Ovary (tissue), 9 donors: Measurements from ENCODE around the gene FAM163B. TPM values are rescaled to one million over a fixed set of nuclear protein-coding genes. Genes with fewer than 3 reads are reported as not detected.

Source experiments
- DNase-seq, 5 donors: peaks; one replicate each; pipeline ENCODE4 v3.0.0-alpha.2; 2019 to 2020
- H3K27ac ChIP-seq, 2 donors: fragments of 200-600 bp; one replicate each; pipeline versions ENCODE4 v1.5.1 to v1.8.0; 2019 to 2022
- H3K27me3 ChIP-seq: fragments of 200-600 bp; one replicate; pipeline ENCODE4 v1.8.0; 2022
- H3K36me3 ChIP-seq: fragments of 200-600 bp; sonication (generic); one replicate; pipeline ENCODE4 v1.5.1; 2019
- H3K4me1 ChIP-seq: one replicate; pipeline ENCODE4 v1.8.1; 2013; ENCODE audit warnings: mild to moderate bottlenecking, moderate library complexity; ENCODE audit not compliant: insufficient read depth
- H3K4me3 ChIP-seq: fragments of 200-600 bp; sonication (generic); one replicate; pipeline ENCODE4 v1.5.1; 2017
- H3K9me3 ChIP-seq, 2 donors: fragments of 200-600 bp in 1 of 2; sonication (generic) in 1 of 2; one replicate each; pipeline versions ENCODE4 v1.5.1 to v1.8.1; 2013 to 2019; ENCODE audit warnings: mild to moderate bottlenecking in 1 of 2, moderate library complexity in 1 of 2
- CTCF ChIP-seq, 3 donors: fragments of 450-650 bp in 2 of 3; fragments of 200-600 bp in 1 of 3; IDR thresholded peaks; one replicate each; pipeline versions ENCODE4 v1.5.1 to v1.8.0; 2016 to 2022; ENCODE audit warnings: antibody characterized with exemption in 3 of 3, mild to moderate bottlenecking in 1 of 3
- EP300 ChIP-seq: sonication (generic); formaldehyde crosslinking; IDR thresholded peaks from one replicate; pipeline ENCODE4 v1.6.1; 2017; ENCODE audit warnings: antibody characterized with exemption
- POLR2A ChIP-seq: fragments of 450-650 bp; IDR thresholded peaks from one replicate; pipeline ENCODE4 v1.6.1; 2017; ENCODE audit warnings: antibody characterized with exemption, mild to moderate bottlenecking, moderate library complexity
- WGBS, 3 donors: extraction: QIAGEN DNeasy Blood & Tissue Kit in 1 of 3; methylation state at CpG; one replicate each; pipeline versions ENCODE4 v1.1.5 to v1.1.7; 2013 to 2017; 5-methylcytosine and 5-hydroxymethylcytosine counted together
- intact Hi-C, 4 donors: fragments of 100-400 bp; cut with DNase I; formaldehyde crosslinking; loops; one replicate each; pipeline versions ENCODE4 v1.11.0 to v1.15.1; 2022 to 2023
- polyA plus RNA-seq, 2 donors: library from polyadenylated mRNA; stranded (reverse); fragments of 200-250 nt in 1 of 2; fragments of 350-450 nt in 1 of 2; fragmentation: Illumina TruSeq in 1 of 2; extraction: RNeasy Lipid Tissue Mini Kit (QIAGEN cat#74804) in 1 of 2; gene quantifications; one replicate each; pipeline ENCODE4 v1.2.3, GENCODE V29; 2013 to 2014
- total RNA-seq, 7 donors: library from RNA; depleted of rRNA in 2 of 7; stranded (reverse); fragments of >200 nt in 2 of 7; fragmentation: NEBNext Ultra II Directional in 3 of 7; extraction: Animal tissue kit (Norgen Biotek cat#: 25700) in 3 of 7; gene quantifications; one replicate each; pipeline versions ENCODE4 v1.1.0 to v1.2.4, GENCODE V29; 2016 to 2023
- donor health status: DM: no; HTN: no; CAD: no; lungs with moderate emphysema.
- donor health status: DM: no; HTN: no; CAD: no.
- donor health status: Bipolar disorder and iron deficiency.
- donor health status: DM: yes; HTN: yes; CAD: no.
- donor health status: DM: no; HTN: no; CAD: no.
- donor health status: DM: yes; HTN: yes; CAD: no.

FAM163B gene
- total and polyA plus RNA-seq, 9 donors: 0.21 to 0.30 TPM; not detected in 7

DNA sequence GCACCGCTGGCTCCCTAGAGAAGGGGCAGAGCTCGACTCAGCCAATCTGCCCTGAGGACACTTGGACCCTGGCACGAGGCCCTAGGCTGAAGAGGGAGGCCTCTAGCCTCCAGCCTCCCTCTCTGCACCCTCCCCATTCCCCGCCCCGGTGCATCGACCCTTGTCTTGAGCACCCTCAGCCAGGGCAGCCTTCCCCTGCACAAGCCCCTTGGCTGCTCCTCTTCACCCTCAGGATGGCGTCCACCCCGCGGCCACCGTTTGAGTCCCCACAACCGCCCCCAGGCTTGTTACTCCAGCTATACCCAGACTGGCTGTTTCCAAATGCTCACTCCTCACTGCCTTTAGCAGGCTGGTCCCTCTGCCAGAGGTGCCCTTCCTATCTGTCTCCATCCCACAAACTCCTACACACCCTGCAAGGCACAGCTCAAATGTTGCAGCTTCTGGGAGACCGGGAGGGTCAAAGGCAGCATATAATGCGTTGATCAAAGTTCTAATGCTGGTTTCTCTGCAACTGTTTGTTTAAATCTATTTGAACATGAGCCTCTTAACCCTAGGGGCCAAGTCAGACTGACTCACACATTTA lies 6.5 kb upstream of the FAM163B start:
- TF ChIP-seq EP300 (no peak), CTCF (IDR thresholded peaks at IDR 0.05) (no peak), POLR2A (no peak)
- H3K27me3 ChIP-seq: no peaks in the 10 kb centered on the region
- no peak overlapping the region for H3K4me3 ChIP-seq
- H3K9me3 ChIP-seq: no peaks in the 10 kb centered on the region
- H3K4me1 ChIP-seq: no peaks in the 10 kb centered on the region
- no peaks in the 10 kb centered on the region for H3K36me3 ChIP-seq
- WGBS, 3 donors: 56 to 78% (median 76%) methylated on average over 13 of the region's 13 CpGs
- H3K27ac ChIP-seq: no peak overlapping the region
- intact Hi-C loops: no loop called here
- no peak for DNase-seq

- no peaks in the 10 kb centered on the region for H3K4me1 ChIP-seq
- intact Hi-C loops: no loop called here
- H3K4me3 ChIP-seq: no peak overlapping the region
- no peaks in the 10 kb centered on the region for H3K9me3 ChIP-seq
- no peaks in the 10 kb centered on the region for H3K36me3 ChIP-seq
- 34 to 47% (median 38%) methylated on average over 16 of the region's 16 CpGs for WGBS, 3 donors
- TF ChIP-seq EP300 (no peak), POLR2A (no peak), CTCF (IDR thresholded peaks at IDR 0.05) (no peak)
- no peak for DNase-seq
- no peak overlapping the region for H3K27ac ChIP-seq
- no peaks in the 10 kb centered on the region for H3K27me3 ChIP-seq
Observed at GRCh38 chr9:133615186-133615585, 6.0 kb upstream of the FAM163B start.

- Histone ChIP-seq H3K4me1 (no peaks in the 10 kb centered on the region), H3K27me3 (no peaks in the 10 kb centered on the region), H3K4me3 (no peak overlapping the region), H3K36me3 (no peaks in the 10 kb centered on the region), H3K9me3 (no peaks in the 10 kb centered on the region), H3K27ac (no peak overlapping the region)
- TF ChIP-seq EP300 (no peak), POLR2A (no peak), CTCF (IDR thresholded peaks at IDR 0.05) (no peak)
- 55 to 65% (median 55%) methylated on average over 5 of the region's 5 CpGs for WGBS, 3 donors
- no peak for DNase-seq
- intact Hi-C loops: no loop called here
Observed at GRCh38 chr9:133614678-133615077, 5.5 kb upstream of the FAM163B start.

- intact Hi-C loops: no loop called here
- Histone ChIP-seq H3K4me3 (no peak overlapping the region), H3K27ac (no peak overlapping the region), H3K9me3 (no peaks in the 10 kb centered on the region), H3K4me1 (peaks cover 1% of the 10 kb centered on the region), H3K27me3 (no peaks in the 10 kb centered on the region), H3K36me3 (no peaks in the 10 kb centered on the region)
- 63 to 73% (median 71%) methylated on average over 10 of the region's 10 CpGs for WGBS, 3 donors
- TF ChIP-seq EP300: no peak
- no peak for TF ChIP-seq POLR2A
- TF ChIP-seq CTCF (IDR thresholded peaks at IDR 0.05): no peak
- no peak for DNase-seq
Observed at GRCh38 chr9:133614056-133614455, 4.9 kb upstream of the FAM163B start.
